OCI-LY1 (cell line): ENCODE results near the gene TTC21A.

Experiments
- EZH2 ChIP-seq: fragments of 200-600 bp; sonication (generic), shearing (Covaris generic); IDR thresholded peaks from 2 replicates; pipeline ENCODE4 v1.8.0; 2017; ENCODE audit warnings: borderline replicate concordance, mixed run types, mild to moderate bottlenecking, antibody characterized with exemption, low read length, moderate library complexity, mixed read lengths
- TF ChIP-seq, protein P1 (sequence below): fragments of 200-600 bp; sonication (generic), shearing (Covaris generic); IDR thresholded peaks from 2 replicates; pipeline ENCODE4 v1.5.1; 2017; ENCODE audit warnings: mild to moderate bottlenecking, antibody characterized with exemption, low read length, moderate library complexity, mixed read lengths

DNA sequence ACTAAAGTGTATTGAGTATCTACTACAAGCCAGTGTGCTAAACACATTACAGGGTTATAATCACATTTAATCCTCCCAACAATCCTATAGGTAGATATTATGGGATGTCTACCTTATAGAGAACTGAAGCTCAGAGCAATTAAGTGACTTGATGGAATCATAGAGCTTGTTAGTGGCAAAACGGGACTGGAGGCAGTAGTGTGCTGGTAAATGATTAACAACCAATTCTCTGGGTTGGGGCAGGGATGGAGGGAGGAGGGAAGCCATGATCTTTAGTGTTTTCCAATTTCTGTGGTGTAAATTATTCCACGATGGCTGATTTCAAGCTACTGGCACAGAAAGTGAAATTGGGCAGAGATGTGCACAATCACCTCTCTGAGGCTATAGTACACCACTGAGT, 64.4 kb downstream of the TTC21A start:
- TF ChIP-seq, protein P1, sequence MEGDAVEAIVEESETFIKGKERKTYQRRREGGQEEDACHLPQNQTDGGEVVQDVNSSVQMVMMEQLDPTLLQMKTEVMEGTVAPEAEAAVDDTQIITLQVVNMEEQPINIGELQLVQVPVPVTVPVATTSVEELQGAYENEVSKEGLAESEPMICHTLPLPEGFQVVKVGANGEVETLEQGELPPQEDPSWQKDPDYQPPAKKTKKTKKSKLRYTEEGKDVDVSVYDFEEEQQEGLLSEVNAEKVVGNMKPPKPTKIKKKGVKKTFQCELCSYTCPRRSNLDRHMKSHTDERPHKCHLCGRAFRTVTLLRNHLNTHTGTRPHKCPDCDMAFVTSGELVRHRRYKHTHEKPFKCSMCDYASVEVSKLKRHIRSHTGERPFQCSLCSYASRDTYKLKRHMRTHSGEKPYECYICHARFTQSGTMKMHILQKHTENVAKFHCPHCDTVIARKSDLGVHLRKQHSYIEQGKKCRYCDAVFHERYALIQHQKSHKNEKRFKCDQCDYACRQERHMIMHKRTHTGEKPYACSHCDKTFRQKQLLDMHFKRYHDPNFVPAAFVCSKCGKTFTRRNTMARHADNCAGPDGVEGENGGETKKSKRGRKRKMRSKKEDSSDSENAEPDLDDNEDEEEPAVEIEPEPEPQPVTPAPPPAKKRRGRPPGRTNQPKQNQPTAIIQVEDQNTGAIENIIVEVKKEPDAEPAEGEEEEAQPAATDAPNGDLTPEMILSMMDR, result no peak
- no peak for TF ChIP-seq EZH2
